Activated CD8-positive, alpha-beta memory T cell treated with anti-CD3 and anti-CD28 coated beads for 4 hours (primary cell): Measurements from ENCODE around the gene TSPAN18.

Experiments used
- DNase-seq, 2 donors: peaks; one replicate each; pipeline ENCODE4 v3.0.0-alpha.2; 2020; ENCODE audit warnings: low read depth in 2 of 2

Gene TSPAN18

GRCh38 chr11:44942029-44942955, 215.5 kb downstream of the TSPAN18 start:
- no peak for DNase-seq

GRCh38 chr11:44943118-44943517, 216.4 kb downstream of the TSPAN18 start:
- no peak for DNase-seq

- no peak for DNase-seq
Observed at GRCh38 chr11:44943696-44944095, 216.9 kb downstream of the TSPAN18 start.

GRCh38 chr11:44944181-44944852, 217.6 kb downstream of the TSPAN18 start:
- DNase-seq, result no peak

- no peak for DNase-seq
Observed at GRCh38 chr11:44944853-44945235, 218.1 kb downstream of the TSPAN18 start.

- DNase-seq, result no peak
Observed at GRCh38 chr11:44945666-44946065, 218.9 kb downstream of the TSPAN18 start.

- DNase-seq, result no peak
Observed at GRCh38 chr11:44946263-44946662, 219.5 kb downstream of the TSPAN18 start.

GRCh38 chr11:44947114-44947513, 220.4 kb downstream of the TSPAN18 start:
- DNase-seq, result no peak

- DNase-seq, result no peak
Observed at GRCh38 chr11:44948155-44948554, 221.4 kb downstream of the TSPAN18 start.

GRCh38 chr11:44949160-44950030, 222.6 kb downstream of the TSPAN18 start:
- no peak for DNase-seq

GRCh38 chr11:44950031-44950624, 223.4 kb downstream of the TSPAN18 start:
- DNase-seq, result no peak

- DNase-seq, result peak; percentile 50 to 58
Observed at GRCh38 chr11:44950625-44951476, 224.1 kb downstream of the TSPAN18 start, which contains the start of gene TP53I11. TP53I11 (minus strand) TSS chr11:44950883; CDS start chr11:44938335, 12,548 bp downstream.

GRCh38 chr11:44952082-44952481, 225.3 kb downstream of the TSPAN18 start:
- DNase-seq, result no peak

GRCh38 chr11:44952500-44953260, 225.9 kb downstream of the TSPAN18 start:
- DNase-seq, result no peak

- DNase-seq, result no peak
Observed at GRCh38 chr11:44954051-44954906, 227.5 kb downstream of the TSPAN18 start.

GRCh38 chr11:44955015-44955738, 228.4 kb downstream of the TSPAN18 start:
- DNase-seq, result no peak

GRCh38 chr11:44957040-44957515, 230.3 kb downstream of the TSPAN18 start:
- DNase-seq, result no peak
